GM21528 (cell line): ENCODE measurements around the gene BAHCC1.

Experiments used
- ATAC-seq: cut with Tn5 transposase; IDR thresholded peaks from one replicate; pipeline ENCODE4 v1.9.1; 2021; ENCODE audit warnings: mild to moderate bottlenecking, moderate library complexity; ENCODE audit not compliant: unreplicated experiment, low FRiP score

BAHCC1 gene

DNA sequence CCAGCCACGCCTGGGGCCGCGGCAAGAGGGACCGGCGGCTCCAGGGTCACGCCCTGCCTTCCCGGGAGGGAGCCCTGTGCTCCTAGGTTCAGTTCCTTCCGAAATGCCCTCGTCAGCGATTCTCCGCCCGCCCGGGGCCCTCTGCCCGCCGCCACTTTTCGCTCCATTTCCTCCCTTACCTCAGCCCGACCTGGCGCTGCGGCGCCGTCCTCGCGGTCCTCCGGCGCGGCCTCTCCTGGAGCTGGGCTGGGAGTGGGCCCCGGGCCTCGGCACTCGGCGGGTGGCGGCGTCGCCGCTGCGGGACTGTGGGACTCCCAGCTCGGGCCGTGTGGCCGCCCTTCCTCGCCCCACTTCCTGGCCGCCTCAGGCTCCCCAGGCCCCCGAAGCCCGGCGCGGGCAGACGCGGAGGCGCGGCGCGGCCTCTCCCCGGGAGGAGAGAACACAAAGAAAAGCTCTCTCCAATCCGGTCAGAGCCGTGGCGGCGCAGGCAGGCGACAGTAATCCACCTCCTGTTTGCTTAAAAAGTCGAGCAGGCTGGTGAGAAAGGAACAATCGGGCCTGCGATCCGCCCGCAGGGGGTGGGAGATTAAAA, 1.6 kb downstream of the BAHCC1 start:
- no peak for ATAC-seq

- no peak for ATAC-seq
Measured at GRCh38 chr17:81397314-81398175, 2.3 kb downstream of the BAHCC1 start.

- no peak for ATAC-seq
Measured at GRCh38 chr17:81398176-81398831, 3.0 kb downstream of the BAHCC1 start.

DNA sequence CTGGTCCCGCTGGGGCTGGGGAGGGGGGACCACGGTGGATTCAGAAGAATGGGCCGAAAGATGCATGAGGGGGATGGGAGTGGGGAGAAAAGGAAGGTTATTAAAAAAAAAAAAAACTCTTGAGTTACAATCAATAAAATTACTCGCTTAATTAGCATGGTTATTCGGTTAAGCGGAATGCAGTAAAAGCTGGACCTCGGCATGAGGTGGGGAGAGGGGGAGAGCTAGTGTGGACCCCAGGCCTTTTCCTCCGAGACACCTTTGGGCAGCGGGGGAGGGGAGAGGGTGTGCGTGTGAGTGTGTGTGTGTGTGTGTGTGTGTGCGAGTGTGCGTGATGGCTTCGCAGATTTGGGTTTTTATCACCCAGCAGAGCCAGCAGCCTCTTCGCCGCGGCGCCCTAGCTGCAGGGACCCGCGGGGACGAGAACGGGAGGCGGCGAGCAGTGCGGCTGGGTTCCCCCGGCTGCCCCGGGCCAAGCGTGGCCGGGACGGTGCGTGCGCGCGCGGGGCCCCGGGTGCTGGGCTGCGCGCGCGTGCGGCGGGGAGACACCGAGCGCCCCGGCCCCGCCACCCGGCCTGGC, 3.7 kb downstream of the BAHCC1 start:
- ATAC-seq: no peak

- ATAC-seq: no peak
Measured at GRCh38 chr17:81399481-81400153, 4.4 kb downstream of the BAHCC1 start.

- ATAC-seq: no peak
Measured at GRCh38 chr17:81400154-81400977, 5.1 kb downstream of the BAHCC1 start.

DNA sequence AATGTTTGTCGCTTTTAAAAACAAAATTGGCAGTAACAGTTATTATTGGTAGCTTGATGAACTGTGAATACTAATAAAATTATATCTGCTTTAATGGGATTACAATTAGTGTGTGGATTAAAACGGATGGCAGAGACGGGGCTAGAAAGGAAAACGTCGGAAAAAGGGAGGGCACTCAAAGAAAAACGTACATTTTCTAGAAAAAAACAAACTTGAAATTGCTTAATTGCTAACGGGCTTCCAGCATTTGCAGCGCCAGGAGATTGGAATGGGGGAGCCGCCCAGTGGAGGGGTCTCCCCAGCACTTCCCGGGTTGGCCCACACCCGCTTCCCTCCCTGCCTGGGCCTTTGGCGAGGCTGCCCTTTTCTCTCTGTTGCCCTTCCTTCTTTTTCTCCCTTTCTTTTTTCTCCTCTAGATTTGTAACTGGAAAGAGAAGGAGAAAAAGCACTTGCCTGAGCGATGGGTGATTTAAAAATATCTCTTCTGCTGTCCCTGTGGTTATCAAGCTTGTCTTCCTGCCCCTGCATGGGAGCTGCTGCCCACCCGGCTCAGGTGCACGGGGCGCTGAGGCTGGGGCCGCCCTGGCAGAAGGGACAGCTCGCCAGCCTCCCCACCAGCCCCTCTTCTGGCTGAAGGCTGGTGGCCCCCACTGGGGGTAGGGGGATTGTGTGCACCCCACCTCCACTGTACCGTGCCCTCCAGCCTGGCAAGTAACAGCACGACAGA, 5.9 kb downstream of the BAHCC1 start:
- ATAC-seq: no peak

DNA sequence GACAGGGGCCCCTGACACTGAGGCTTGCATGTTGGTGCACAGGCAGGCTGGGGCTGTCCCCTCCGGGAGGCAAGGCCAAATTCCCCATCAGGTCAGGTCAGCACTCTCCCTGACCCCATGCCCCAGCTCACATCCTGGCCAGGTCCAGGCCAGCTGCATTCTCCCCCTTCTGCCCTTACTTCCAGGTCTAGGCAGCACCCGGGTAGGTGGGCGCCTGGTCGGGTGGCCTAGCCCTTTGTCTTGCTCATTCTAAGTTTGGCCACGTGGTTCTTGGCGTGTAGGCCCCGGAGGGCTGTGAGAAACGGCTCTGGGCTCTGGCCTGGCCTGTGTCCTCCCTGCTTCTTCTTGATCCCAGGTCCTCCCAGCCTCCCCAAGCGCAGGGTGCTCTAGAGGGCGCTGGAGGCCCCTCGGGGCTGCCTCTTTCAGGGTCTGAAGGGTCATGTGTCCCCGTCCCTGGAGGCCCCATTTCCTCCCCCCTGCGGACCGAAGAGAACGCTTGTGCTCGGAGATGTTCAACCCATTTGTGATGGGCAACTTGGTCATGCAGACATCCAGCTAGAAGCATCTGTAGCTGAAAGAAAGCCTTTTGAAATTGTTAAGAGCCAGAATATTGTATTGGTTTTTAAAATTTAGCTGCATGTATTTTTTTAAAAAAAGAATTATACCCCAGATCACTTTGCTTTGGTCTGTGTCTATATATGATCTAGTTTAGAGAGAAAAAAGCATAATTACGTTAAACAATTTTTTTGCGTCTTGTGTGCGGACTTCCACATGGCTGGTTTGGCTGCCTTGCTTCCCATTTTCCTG, 6.7 kb downstream of the BAHCC1 start:
- no peak for ATAC-seq

- ATAC-seq: no peak
Measured at GRCh38 chr17:81402530-81402941, 7.3 kb downstream of the BAHCC1 start.

DNA sequence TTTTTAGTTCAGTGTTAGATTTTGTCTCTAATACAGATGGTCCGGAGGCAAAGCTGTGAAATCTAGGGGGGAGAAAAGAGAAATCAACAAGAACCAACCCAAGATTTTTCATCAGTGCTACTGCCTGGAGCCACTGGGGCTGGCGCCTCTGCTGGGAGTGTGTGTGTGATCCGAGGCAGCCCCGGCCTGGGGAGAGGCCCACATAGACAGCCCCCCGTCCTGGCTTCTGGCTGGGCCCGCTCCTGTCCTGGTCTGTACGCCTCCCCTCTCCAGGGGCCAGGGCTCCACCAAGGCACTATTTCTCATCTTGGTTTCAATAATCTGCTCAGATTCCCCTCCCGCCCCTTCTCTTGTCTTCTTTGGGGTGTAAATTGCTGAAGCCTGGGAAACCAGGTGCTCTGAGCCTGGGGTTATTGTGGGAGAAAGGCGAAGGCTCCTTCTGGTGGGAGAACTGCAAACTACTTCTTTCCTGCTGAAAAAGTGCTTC, 7.8 kb downstream of the BAHCC1 start:
- no peak for ATAC-seq

DNA sequence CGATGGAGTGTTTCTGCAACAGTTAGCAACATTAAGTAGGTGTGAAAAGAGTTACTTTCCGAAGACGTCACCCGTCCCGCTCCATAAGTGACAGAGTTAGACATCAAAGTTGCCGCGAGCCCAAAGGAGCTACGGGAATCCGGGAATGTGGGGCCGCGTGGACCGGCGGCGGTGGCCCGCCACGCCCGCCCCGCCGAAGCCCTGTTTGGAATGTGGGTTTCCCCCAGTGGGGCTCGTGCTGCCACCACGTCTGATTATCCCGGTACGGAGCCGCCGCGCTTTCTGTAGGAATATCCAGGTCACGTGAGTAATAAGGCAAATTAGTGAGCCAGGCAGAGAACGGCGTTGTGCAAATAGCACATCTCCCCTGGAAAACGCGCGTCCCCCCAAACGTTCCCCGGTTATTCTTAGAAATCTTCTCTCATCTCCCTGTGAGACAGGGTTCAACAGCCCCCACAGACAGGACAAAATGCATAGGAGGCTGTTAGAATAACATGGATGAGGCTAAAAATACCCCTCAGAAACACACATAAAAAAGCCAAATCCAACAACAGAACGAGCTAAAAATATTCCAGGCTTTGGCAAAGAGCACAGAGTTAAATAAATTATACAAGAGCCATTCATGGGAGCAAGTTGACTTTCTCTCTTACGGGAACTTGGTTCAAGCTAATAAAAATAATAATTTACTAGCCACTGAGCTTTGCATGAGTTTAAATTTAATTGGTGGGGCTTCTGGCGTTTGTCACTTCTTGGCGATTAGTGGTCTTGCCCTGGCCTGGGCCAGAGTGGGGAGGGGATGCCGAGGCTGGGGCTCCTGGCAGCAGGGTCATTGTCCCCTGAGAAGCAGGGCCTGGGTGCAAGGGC, 8.6 kb downstream of the BAHCC1 start:
- ATAC-seq: no peak

DNA sequence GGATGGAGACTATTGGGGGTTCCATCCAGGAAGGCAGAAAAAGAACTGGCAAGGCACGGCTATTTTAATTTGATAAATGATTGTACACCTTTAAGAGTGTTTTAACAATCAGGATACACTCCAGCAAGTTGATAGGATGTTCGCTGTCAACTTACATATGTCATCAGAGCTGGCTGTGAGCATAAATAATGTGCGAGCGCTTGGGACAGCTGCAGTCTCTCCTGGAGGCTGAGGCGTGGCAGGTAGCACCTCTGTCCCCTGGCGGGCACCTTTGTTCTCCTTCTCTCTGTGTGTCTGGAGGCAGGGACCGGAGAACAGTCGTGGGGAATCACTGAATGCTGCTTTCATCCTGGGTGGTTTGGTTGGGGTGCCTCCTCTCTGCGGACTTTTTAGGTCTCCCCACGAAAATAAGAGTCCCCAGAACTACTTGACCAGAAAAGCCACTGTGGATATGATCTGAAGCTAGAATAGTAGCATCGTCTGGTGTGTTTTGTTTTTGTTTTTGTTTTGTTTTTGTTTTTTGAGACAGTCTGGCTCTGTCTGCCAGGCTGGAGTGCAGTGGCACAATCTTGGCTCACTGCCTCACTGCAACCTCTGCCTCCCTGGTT, 9.4 kb downstream of the BAHCC1 start:
- no peak for ATAC-seq

GRCh38 chr17:81405411-81405872, 10.2 kb downstream of the BAHCC1 start:
- ATAC-seq: no peak

DNA sequence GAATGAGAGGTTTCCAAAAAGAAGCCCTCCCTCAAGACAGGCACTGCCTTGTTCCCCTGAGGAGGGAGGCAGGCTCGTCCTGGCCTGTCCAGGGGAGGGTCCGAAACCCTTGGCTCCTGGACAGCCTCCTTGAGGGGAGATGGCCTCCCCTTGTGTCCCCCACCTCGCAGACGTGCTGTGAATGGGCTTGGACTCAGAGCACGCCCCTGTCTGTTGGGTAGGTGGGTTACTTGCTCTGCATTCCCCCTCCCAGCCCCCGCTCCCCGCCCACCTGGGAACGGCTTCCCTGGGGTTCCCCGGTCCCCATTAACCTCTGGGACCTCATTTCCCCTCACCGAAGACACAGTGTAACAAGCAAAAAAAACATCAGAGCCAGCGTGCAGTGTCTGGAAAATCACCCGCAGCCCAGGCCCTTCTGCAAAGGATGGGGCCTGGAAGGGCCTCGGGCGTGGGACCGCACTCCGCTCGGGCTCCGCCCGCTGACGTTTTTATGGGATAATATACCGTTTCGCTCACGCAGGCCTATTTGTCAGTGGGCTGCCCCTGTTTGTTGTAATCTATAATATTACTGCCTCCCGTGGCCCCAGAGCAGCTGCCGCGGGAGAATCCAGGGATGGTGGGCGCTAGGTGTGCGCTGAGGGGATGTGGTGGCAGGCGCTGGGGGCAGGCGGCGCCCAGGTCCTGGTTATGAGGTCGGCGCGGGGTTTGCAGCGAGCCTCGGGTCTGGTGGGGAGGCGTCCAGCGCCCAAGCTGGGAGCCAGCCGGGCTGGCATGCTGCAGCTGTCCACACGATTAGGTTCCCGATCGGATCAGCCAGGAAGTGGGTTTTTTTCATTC, 11.1 kb downstream of the BAHCC1 start:
- ATAC-seq: no peak

DNA sequence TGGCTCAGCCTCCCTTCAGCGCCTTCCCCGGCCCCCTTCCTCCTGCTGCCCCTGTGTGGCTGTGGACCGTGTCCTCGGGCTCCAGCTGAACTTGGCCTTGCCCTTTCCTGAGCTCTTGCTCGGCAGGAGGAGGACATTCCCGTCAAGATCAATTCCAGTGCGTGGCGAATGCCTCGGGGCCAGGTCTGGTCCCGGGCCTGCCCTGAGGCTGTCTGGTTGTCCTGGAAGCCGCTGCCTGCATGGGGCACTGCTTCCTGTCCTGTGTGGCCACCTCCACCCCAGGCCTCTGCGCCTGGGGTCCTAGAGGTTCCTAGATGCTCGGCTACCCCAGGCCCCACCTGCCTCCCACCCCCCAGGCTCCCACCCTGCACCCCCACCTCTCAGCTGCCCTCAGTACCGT, 12.8 kb downstream of the BAHCC1 start:
- no peak for ATAC-seq
